HFF-Myc (cell line): ENCODE measurements around the gene CHKB.

Experiments
- DNase-seq: peaks from one replicate; pipeline ENCODE4 v3.0.0-alpha.2; 2011; ENCODE audit warnings: low read depth; ENCODE audit errors: extremely low read depth
- H3K4me3 ChIP-seq: replicated peaks from 2 replicates; pipeline ENCODE4 v1.5.1; 2011; ENCODE audit warnings: low read depth, mild to moderate bottlenecking, control low read depth, low read length
- TF ChIP-seq, protein P1 (sequence below): IDR thresholded peaks from 2 replicates; pipeline ENCODE4 v1.5.1; 2012; ENCODE audit warnings: mild to moderate bottlenecking, low read depth, low read length, control low read depth; ENCODE audit errors: missing control alignments

Gene CHKB

DNA sequence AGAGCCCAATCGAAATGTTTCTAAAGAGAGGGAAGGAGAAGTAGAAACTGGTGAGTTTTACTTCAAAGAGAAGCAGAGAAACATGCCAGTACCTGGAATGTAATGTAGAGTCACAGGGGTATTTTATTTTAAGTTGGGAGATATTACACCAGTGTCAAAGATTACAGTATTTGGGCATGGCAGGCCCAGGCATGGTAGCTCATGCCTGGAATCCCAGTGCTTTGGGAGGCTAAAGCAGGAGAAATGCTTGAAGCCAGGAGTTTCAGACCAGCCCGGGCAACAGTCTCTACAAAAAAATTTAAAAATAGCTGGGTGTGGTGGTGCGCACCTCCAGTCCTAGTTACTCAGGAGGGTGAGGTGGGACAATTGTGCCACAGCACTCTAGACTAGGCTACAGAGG lies 22.6 kb downstream of the CHKB start:
- TF ChIP-seq, protein P1, sequence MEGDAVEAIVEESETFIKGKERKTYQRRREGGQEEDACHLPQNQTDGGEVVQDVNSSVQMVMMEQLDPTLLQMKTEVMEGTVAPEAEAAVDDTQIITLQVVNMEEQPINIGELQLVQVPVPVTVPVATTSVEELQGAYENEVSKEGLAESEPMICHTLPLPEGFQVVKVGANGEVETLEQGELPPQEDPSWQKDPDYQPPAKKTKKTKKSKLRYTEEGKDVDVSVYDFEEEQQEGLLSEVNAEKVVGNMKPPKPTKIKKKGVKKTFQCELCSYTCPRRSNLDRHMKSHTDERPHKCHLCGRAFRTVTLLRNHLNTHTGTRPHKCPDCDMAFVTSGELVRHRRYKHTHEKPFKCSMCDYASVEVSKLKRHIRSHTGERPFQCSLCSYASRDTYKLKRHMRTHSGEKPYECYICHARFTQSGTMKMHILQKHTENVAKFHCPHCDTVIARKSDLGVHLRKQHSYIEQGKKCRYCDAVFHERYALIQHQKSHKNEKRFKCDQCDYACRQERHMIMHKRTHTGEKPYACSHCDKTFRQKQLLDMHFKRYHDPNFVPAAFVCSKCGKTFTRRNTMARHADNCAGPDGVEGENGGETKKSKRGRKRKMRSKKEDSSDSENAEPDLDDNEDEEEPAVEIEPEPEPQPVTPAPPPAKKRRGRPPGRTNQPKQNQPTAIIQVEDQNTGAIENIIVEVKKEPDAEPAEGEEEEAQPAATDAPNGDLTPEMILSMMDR, result no peak
- no peak for DNase-seq
- no peak overlapping the region for H3K4me3 ChIP-seq

DNA sequence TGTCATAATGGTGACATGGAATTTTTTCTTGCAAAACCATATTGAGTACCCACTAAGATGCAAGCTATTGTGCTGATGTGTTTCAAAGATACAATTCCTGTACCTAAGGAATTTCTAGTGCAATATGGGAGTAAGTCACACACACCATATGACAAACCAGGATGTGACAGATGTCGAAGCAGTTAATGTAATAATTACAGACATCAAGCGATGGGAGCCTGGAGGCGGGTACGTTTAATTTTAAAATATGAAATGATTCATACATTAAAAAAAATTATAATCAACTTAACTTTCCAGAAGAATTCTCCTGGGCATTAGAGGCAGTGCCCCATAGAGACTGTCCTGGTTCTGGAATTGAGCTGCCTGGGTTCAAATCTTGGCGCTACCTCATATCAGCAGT lies 25.9 kb downstream of the CHKB start:
- no peak for DNase-seq
- H3K4me3 ChIP-seq, result no peak overlapping the region
- TF ChIP-seq, protein P1, result no peak

DNA sequence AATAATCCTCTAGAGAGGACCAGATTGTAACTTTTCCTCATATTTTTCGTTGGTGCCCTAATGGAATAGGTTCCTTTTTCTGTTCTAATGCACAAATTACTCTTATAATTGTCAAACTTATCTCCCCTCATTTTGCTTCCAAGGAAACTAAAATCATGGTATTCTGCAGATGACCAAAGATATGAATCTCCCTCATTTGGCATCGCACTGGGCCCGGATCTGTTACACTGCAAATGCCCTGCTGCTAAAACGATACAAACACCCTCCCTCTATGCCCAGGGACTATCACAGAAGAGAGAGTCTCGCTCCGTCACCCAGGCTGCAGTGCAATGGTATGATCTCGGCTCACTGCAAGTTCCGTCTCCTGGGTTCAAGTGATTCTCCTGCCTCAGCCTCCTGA lies 29.3 kb downstream of the CHKB start:
- no peak for DNase-seq
- TF ChIP-seq, protein P1, result no peak
- no peak overlapping the region for H3K4me3 ChIP-seq

DNA sequence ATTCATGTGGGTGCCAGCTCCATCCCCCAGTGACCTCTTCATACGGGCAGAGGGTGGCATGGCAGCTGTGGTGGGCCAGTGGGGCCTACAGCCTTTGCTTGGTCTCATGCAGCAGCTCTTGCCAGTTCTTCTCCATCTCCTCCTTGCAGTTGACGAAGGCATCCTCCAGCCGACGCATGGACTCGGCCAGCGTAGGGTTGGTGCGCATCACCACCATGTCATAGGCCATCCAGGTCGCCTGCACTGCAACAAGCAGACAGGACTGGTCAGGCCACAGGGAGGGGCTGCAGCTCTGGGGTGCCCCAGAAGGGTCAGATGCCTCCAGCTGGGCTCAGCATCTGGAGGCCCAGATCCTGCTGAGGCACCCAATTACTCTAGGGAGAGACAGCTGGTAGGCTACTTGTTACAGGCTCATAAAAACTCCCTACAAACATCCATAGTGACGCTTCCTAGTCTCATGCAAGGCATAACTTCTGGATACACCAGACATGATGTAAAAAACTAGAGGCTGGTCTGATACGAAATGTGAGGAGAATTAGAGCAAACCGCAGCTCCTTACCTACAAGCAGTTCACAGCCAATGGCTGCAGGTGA lies 31.4 kb downstream of the CHKB start:
- DNase-seq, result no peak
- TF ChIP-seq, protein P1, result no peak
- no peak overlapping the region for H3K4me3 ChIP-seq

DNA sequence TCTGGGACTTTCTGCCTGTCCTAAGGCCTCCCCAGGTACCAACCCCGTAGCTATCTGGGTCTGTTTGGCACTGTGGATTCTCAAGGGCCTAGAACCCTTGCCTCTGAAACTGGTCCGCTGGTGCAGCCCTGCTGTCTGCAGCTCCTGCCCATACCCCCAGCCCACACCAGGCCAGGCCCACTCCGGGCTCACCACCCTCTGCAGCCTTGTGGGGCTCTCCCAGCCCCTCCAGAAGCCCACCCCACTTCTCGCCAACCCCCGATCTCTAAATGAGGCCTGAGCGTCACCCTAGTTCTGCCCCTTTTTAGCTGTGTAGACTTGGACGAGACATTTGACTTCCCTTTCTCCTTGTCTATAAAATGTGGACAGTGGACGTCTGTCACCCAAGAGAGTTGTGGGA lies 32.3 kb downstream of the CHKB start:
- TF ChIP-seq, protein P1, result no peak
- DNase-seq, result no peak
- no peak overlapping the region for H3K4me3 ChIP-seq

DNA sequence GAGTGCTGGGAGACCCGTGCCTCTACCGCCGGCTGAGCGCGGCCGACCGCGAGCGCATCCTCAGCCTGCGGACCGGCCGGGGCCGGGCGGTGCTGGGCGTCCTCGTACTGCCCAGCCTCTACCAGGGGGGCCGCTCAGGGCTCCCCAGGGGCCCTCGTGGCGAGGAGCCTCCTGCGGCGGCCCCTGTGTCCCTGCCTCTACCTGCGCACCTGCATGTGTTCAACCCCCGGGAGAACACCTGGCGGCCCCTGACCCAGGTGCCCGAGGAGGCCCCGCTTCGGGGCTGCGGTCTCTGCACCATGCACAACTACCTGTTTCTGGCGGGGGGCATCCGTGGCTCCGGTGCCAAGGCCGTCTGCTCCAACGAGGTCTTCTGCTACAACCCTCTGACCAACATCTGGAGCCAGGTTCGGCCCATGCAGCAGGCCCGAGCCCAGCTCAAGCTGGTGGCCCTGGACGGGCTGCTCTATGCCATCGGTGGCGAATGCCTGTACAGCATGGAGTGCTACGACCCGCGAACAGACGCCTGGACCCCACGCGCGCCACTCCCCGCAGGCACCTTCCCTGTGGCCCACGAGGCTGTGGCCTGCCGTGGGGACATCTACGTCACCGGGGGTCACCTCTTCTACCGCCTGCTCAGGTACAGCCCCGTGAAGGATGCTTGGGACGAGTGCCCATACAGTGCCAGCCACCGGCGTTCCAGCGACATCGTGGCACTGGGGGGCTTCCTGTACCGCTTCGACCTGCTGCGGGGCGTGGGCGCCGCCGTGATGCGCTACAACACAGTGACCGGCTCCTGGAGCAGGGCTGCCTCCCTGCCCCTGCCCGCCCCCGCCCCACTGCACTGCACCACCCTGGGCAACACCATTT lies 33.5 kb downstream of the CHKB start:
- DNase-seq, result no peak
- TF ChIP-seq, protein P1, result no peak
- no peak overlapping the region for H3K4me3 ChIP-seq
